Heart left ventricle (tissue), 16 donors: ENCODE results near the gene PRR23E. TPM values are rescaled to one million over a fixed set of nuclear protein-coding genes. Genes with fewer than 3 reads are reported as not detected.
A peak's percentile ranks its signal among the peaks of the same experiment; 100 is the strongest.

ENCODE experiments used
- ATAC-seq, 4 donors: fragments of 200-7000 bp; cut with Tn5 transposase; one replicate each; pipeline ENCODE4 v1.9.1; 2020 to 2022; ENCODE audit warnings: moderate library complexity in 4 of 4, mild to moderate bottlenecking in 3 of 4, moderate number of reproducible peaks in 1 of 4
- DNase-seq, 5 donors: peaks; one replicate each; pipeline ENCODE4 v3.0.0-alpha.2; 2020
- H3K27ac ChIP-seq, 12 donors: fragments of 200-600 bp; sonication (generic) in 4 of 12; one replicate each; pipeline versions ENCODE4 v1.5.0 to v1.8.0; 2016 to 2022; ENCODE audit warnings: mild to moderate bottlenecking in 2 of 12
- H3K27me3 ChIP-seq, 9 donors: fragments of 200-600 bp; sonication (generic) in 2 of 9; one replicate each; pipeline versions ENCODE4 v1.5.1 to v1.8.0; 2016 to 2022; ENCODE audit warnings: mild to moderate bottlenecking in 3 of 9
- H3K36me3 ChIP-seq, 9 donors: fragments of 200-600 bp; sonication (generic) in 2 of 9; one replicate each; pipeline versions ENCODE4 v1.5.0 to v1.8.0; 2018 to 2022; ENCODE audit warnings: mild to moderate bottlenecking in 2 of 9
- H3K4me1 ChIP-seq, 12 donors: fragments of 200-600 bp; sonication (generic) in 4 of 12; one replicate each; pipeline versions ENCODE4 v1.5.0 to v1.8.0; 2016 to 2022; ENCODE audit warnings: mild to moderate bottlenecking in 3 of 12
- H3K4me3 ChIP-seq, 12 donors: fragments of 200-600 bp; sonication (generic) in 4 of 12; one replicate each; pipeline versions ENCODE4 v1.5.0 to v1.8.0; 2017 to 2022; ENCODE audit warnings: mild to moderate bottlenecking in 9 of 12, moderate library complexity in 4 of 12
- H3K9me3 ChIP-seq, 12 donors: fragments of 200-600 bp; sonication (generic) in 4 of 12; one replicate each; pipeline versions ENCODE4 v1.5.0 to v1.8.0; 2016 to 2022; ENCODE audit warnings: mild to moderate bottlenecking in 1 of 12
- CTCF ChIP-seq, 12 donors: fragments of 200-600 bp; sonication (generic) in 4 of 12; IDR thresholded peaks; one replicate each; pipeline versions ENCODE4 v1.5.0 to v1.8.0; 2018 to 2022; ENCODE audit warnings: antibody characterized with exemption in 12 of 12, mild to moderate bottlenecking in 5 of 12
- POLR2A ChIP-seq, 2 donors: fragments of 450-650 bp; IDR thresholded peaks; one replicate each; pipeline ENCODE4 v1.6.1; 2017; ENCODE audit warnings: antibody characterized with exemption in 2 of 2, mild to moderate bottlenecking in 2 of 2, moderate library complexity in 2 of 2
- WGBS, 4 donors: extraction: QIAGEN DNeasy Blood & Tissue Kit in 2 of 4; methylation state at CpG; one replicate each; pipeline versions ENCODE4 v1.1.5 to v1.1.7; 2013 to 2018; 5-methylcytosine and 5-hydroxymethylcytosine counted together
- intact Hi-C, 10 donors: fragments of 100-400 bp; cut with DNase I; formaldehyde crosslinking; loops; one replicate each; pipeline versions ENCODE4 v1.11.1 to v1.14.2; 2022
- polyA plus RNA-seq, 2 donors: library from polyadenylated mRNA; stranded (reverse); fragments of 200-250 nt; gene quantifications; one replicate each; pipeline ENCODE4 v1.2.3, GENCODE V29; 2013
- total RNA-seq, 9 donors: library from RNA; depleted of rRNA in 2 of 9; stranded (reverse); fragments of >200 nt in 2 of 9; fragmentation: NEBNext Ultra II Directional in 3 of 9; extraction: Animal tissue kit (Norgen Biotek cat#: 25700) in 3 of 9; gene quantifications; one replicate each; pipeline versions ENCODE4 v1.1.0 to v1.2.4, GENCODE V29; 2016 to 2023
- donor health status: ischemic (EF 13 %, LVEDD 7.1; RV severe dilation, severe dysfunction).
- donor health status: healthy with polysubstance abuse.
- donor health status: DM: no; HTN: yes; CAD: no.
- donor health status: DM: no; HTN: no; CAD: no.
- donor health status: ischemic (EF 25% LVEDD 6.9; RV normal size, moderate dysfunction).
- donor health status: ischemic (EF 25% LVEDD 5.7; RV mildly dilated, moderate dysfunction).
- donor health status: healthy.
- donor health status: DM: yes; HTN: yes; CAD: no.
- donor health status: ischemic (EF 35%, LVEDD 5.7; RV mildly dilated, moderate dysfunction).
- donor health status: nonischemic (EF 11% LVEDD 7.7; RV severe dilation, severe dysfunction).
- donor health status: DM: yes; HTN: yes; CAD: no.
- donor health status: PGD.
- donor health status: ischemic (EF 29% LVEDD 5.4; RV normal size, mild dysfunction).
- donor health status: nonischemic (EF 23%, LVEDD 6.1; RV moderate dilation, normal function).

The PRR23E gene
- total and polyA plus RNA-seq, 11 donors, result not detected

GRCh38 chr3:127206611-127207516 lies 13.9 kb downstream of the PRR23E start:
- H3K9me3 ChIP-seq, result peaks cover 0 to 10% (median 0%) of the 10 kb centered on the region in 12 donors
- ATAC-seq, result peak in 1 of 4 donors; percentile 17
- no peak overlapping the region for H3K27ac ChIP-seq
- DNase-seq, result peak in 1 of 5 donors; percentile 31
- WGBS, 4 donors, result 63 to 73% (median 68%) methylated on average over 12 to 15 of the region's 15 CpGs
- no peaks in the 10 kb centered on the region for H3K4me1 ChIP-seq
- H3K36me3 ChIP-seq, result no peaks in the 10 kb centered on the region
- TF ChIP-seq CTCF (IDR thresholded peaks at IDR 0.05), result no peak
- TF ChIP-seq POLR2A (IDR thresholded peaks at IDR 0.05), result no peak
- H3K4me3 ChIP-seq, result no peak overlapping the region
- intact Hi-C loops, result no loop called here
- peaks cover 0 to 16% (median 2%) of the 10 kb centered on the region in 9 donors for H3K27me3 ChIP-seq

DNA sequence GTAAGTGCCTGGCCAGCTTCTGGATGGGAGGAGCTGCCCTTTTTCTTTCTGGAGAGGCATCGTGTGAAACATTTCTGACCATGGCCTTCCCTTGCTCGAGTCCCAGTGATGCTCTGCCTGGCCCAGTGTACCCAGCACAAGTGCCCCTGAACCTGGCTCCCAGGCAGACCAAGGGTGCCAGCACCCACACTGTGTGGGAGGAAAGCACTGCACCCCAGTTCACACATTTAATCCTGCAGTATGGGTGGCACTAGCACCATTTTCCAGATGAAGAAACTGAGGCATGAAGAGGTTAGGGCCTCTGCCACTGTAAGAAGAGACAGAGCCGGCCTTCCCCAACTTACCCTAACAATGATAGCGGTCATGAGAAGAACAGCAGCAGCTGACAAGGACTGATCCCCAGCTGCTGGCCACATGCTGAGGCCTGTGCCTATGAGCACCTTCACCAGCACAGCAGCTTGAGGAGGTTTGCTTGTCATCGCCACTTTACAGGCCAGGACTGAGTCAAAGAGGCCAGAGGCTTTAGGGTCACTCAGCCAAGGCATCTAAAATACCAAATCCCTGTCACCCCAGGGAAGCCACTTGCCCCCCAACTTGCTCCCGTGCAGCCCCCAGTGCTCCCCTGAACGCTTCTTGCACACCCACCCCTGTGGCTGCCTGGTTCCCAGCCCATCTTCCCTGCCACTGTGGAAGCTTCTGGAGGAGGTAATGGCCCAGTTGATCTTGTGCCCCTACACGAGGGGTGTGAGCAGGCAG lies 15.0 kb downstream of the PRR23E start:
- Histone ChIP-seq H3K4me3 (no peak overlapping the region), H3K4me1 (no peaks in the 10 kb centered on the region), H3K27ac (no peak overlapping the region), H3K27me3 (peaks cover 0 to 16% (median 3%) of the 10 kb centered on the region in 9 donors), H3K9me3 (peaks cover 0 to 1% (median 0%) of the 10 kb centered on the region in 12 donors), H3K36me3 (no peaks in the 10 kb centered on the region)
- WGBS, 4 donors, result 81 to 85% (median 82%) methylated on average over 8 of the region's 8 CpGs
- DNase-seq (peak in 1 of 5 donors; percentile 47), ATAC-seq (no peak)
- intact Hi-C loops, result no loop called here
- no peak for TF ChIP-seq CTCF (IDR thresholded peaks at IDR 0.05)
- no peak for TF ChIP-seq POLR2A (IDR thresholded peaks at IDR 0.05)

DNA sequence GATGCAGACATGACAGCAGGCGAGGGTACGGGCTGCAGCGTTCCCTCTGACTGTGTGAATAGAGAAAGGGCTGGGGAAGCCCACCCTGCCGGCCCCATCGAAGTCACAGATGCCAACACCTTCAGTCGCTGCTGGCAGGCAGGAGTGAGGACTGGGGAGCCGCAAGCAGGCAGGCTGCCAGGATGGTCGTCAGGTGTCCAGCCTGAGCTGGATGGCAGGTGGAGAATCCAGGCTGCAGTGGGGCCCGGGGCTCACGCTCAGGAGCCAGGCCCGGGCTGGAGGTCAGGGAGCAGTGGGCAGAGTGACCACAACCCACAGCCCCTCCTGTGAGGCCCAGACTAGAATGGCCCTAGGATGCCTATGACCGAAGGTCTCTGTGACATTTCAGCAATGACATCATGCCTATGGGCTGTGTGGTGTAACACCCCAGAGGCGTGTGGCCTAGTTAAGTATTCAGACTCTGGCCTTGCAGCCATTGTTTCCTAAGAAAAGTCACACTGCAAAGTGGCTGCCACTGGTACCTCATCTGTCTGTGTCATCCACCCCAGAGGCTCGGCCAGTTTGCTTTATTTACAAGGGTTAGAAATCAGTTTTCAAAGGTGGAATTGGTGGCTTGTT lies 15.7 kb downstream of the PRR23E start:
- 78 to 84% (median 80%) methylated on average over 14 of the region's 14 CpGs for WGBS, 4 donors
- Histone ChIP-seq H3K27ac (no peak overlapping the region), H3K4me3 (no peak overlapping the region), H3K4me1 (no peaks in the 10 kb centered on the region), H3K9me3 (no peaks in the 10 kb centered on the region), H3K36me3 (no peaks in the 10 kb centered on the region), H3K27me3 (peaks cover 0 to 22% (median 3%) of the 10 kb centered on the region in 9 donors)
- TF ChIP-seq POLR2A (IDR thresholded peaks at IDR 0.05), result no peak
- no peak for TF ChIP-seq CTCF (IDR thresholded peaks at IDR 0.05)
- no peak for ATAC-seq
- DNase-seq, result peak in 1 of 5 donors; percentile 53
- intact Hi-C loops, result no loop called here
